ENCODE results near the gene SLX9. TPM values are rescaled to one million over a fixed set of nuclear protein-coding genes. Genes with fewer than 3 reads are reported as not detected.

Gene SLX9
- total and polyA plus RNA-seq, 2 experiments from 2014 or later, result 25.6 to 35.8 TPM

- H3K9me2 ChIP-seq (ENCODE audit: insufficient read depth), result no peaks in the 10 kb centered on the region
- H4K20me1 ChIP-seq (ENCODE audit: insufficient read depth), result no peaks in the 10 kb centered on the region
- no peak overlapping the region for H3K27ac ChIP-seq
- no peaks in the 10 kb centered on the region for H3K27me3 ChIP-seq (replicated peaks; ENCODE audit: insufficient read depth)
- in situ Hi-C loops (cut with MboI), result no loop called here
- H3K9me3 ChIP-seq (ENCODE audit: low read depth), result no peaks in the 10 kb centered on the region
- no peaks in the 10 kb centered on the region for H3F3A ChIP-seq (ENCODE audit: insufficient read depth)
- no peaks in the 10 kb centered on the region for H3K79me2 ChIP-seq (ENCODE audit: insufficient read depth)
- TF ChIP-seq EZH2 (IDR thresholded peaks at IDR 0.05; ENCODE audit: insufficient read depth, poor library complexity, severe bottlenecking) (no peak), EZH2phosphoT487 (IDR thresholded peaks at IDR 0.05; ENCODE audit: insufficient read depth, low read depth) (no peak)
- peaks cover 4% of the 10 kb centered on the region; the same call in 1 of the 2 replicates for H3K4me1 ChIP-seq (ENCODE audit: insufficient read depth)
- no peak overlapping the region for H3K4me3 ChIP-seq
- H3K36me3 ChIP-seq (ENCODE audit: low read depth), result no peaks in the 10 kb centered on the region
- H2AFZ ChIP-seq, result 0 out of 2 replicates have a peak overlapping the region, but pooled peaks have one; percentile 56
- DNase-seq, result no peak
- H3K9ac ChIP-seq, result no peak overlapping the region
- WGBS, 2 experiments (ENCODE audit: low coverage in 1 of 2, low lambda C conversion rate in 2 of 2, missing lambda C conversion rate in 2 of 2), result 48 to 54% methylated on average over 13 to 14 of the region's 14 CpGs
- H3K4me2 ChIP-seq (ENCODE audit: unreplicated experiment), result no peak overlapping the region
These were observed 63.7 kb downstream of the SLX9 start for GRCh38 chr21:45003331-45004058.

- H3K27ac ChIP-seq, result no peak overlapping the region
- H4K20me1 ChIP-seq (ENCODE audit: insufficient read depth), result no peaks in the 10 kb centered on the region
- H3K4me1 ChIP-seq (ENCODE audit: insufficient read depth), result peaks cover 4% of the 10 kb centered on the region; the same call in 1 of the 2 replicates
- no peak overlapping the region for H3K9ac ChIP-seq
- 73 to 82% methylated on average over 8 of the region's 8 CpGs for WGBS, 2 experiments (ENCODE audit: low coverage in 1 of 2, low lambda C conversion rate in 2 of 2, missing lambda C conversion rate in 2 of 2)
- no peaks in the 10 kb centered on the region for H3K27me3 ChIP-seq (replicated peaks; ENCODE audit: insufficient read depth)
- no peaks in the 10 kb centered on the region for H3F3A ChIP-seq (ENCODE audit: insufficient read depth)
- no peaks in the 10 kb centered on the region for H3K9me2 ChIP-seq (ENCODE audit: insufficient read depth)
- no peak for TF ChIP-seq EZH2phosphoT487 (IDR thresholded peaks at IDR 0.05; ENCODE audit: insufficient read depth, low read depth)
- TF ChIP-seq EZH2 (IDR thresholded peaks at IDR 0.05; ENCODE audit: insufficient read depth, poor library complexity, severe bottlenecking), result no peak
- 0 out of 2 replicates have a peak overlapping the region, but pooled peaks have one; percentile 56 for H2AFZ ChIP-seq
- no peak overlapping the region for H3K4me2 ChIP-seq (ENCODE audit: unreplicated experiment)
- no peak overlapping the region for H3K4me3 ChIP-seq
- no peaks in the 10 kb centered on the region for H3K9me3 ChIP-seq (ENCODE audit: low read depth)
- in situ Hi-C loops (cut with MboI), result no loop called here
- H3K79me2 ChIP-seq (ENCODE audit: insufficient read depth), result no peaks in the 10 kb centered on the region
- H3K36me3 ChIP-seq (ENCODE audit: low read depth), result no peaks in the 10 kb centered on the region
- no peak for DNase-seq
These were observed 64.2 kb downstream of the SLX9 start for GRCh38 chr21:45004059-45004422.

- Histone ChIP-seq H4K20me1 (ENCODE audit: insufficient read depth) (no peaks in the 10 kb centered on the region), H2AFZ (no peak overlapping the region), H3K4me3 (no peak overlapping the region), H3K4me2 (ENCODE audit: unreplicated experiment) (no peak overlapping the region), H3K79me2 (ENCODE audit: insufficient read depth) (no peaks in the 10 kb centered on the region), H3F3A (ENCODE audit: insufficient read depth) (0 out of 2 replicates have a peak, but pooled peaks cover 5% of the 10 kb centered on the region), H3K27me3 (replicated peaks; ENCODE audit: insufficient read depth) (no peaks in the 10 kb centered on the region), H3K27ac (no peak overlapping the region), H3K9ac (no peak overlapping the region), H3K4me1 (ENCODE audit: insufficient read depth) (peaks cover 4% of the 10 kb centered on the region; the same call in 1 of the 2 replicates), H3K9me3 (ENCODE audit: low read depth) (no peaks in the 10 kb centered on the region), H3K9me2 (ENCODE audit: insufficient read depth) (no peaks in the 10 kb centered on the region), H3K36me3 (ENCODE audit: low read depth) (no peaks in the 10 kb centered on the region)
- no peak for DNase-seq
- in situ Hi-C loops (cut with MboI), result no loop called here
- 84 to 85% methylated on average over 39 to 40 of the region's 40 CpGs for WGBS, 2 experiments (ENCODE audit: low coverage in 1 of 2, low lambda C conversion rate in 2 of 2, missing lambda C conversion rate in 2 of 2)
- TF ChIP-seq EZH2 (IDR thresholded peaks at IDR 0.05; ENCODE audit: insufficient read depth, poor library complexity, severe bottlenecking) (no peak), EZH2phosphoT487 (IDR thresholded peaks at IDR 0.05; ENCODE audit: insufficient read depth, low read depth) (no peak)
These were observed 64.8 kb downstream of the SLX9 start for GRCh38 chr21:45004481-45005247.

GRCh38 chr21:45006536-45007095, 66.8 kb downstream of the SLX9 start:
- Histone ChIP-seq H3K9ac (no peak overlapping the region), H4K20me1 (ENCODE audit: insufficient read depth) (no peaks in the 10 kb centered on the region), H3K9me3 (ENCODE audit: low read depth) (no peaks in the 10 kb centered on the region), H3K4me2 (ENCODE audit: unreplicated experiment) (no peak overlapping the region), H3K79me2 (ENCODE audit: insufficient read depth) (no peaks in the 10 kb centered on the region), H3K27me3 (replicated peaks; ENCODE audit: insufficient read depth) (no peaks in the 10 kb centered on the region), H2AFZ (no peak overlapping the region), H3K36me3 (ENCODE audit: low read depth) (no peaks in the 10 kb centered on the region), H3K9me2 (ENCODE audit: insufficient read depth) (no peaks in the 10 kb centered on the region), H3F3A (ENCODE audit: insufficient read depth) (peaks cover 13% of the 10 kb centered on the region; the same call in 1 of the 2 replicates), H3K4me1 (ENCODE audit: insufficient read depth) (peaks cover 5% of the 10 kb centered on the region), H3K4me3 (no peak overlapping the region), H3K27ac (no peak overlapping the region)
- TF ChIP-seq EZH2 (IDR thresholded peaks at IDR 0.05; ENCODE audit: insufficient read depth, poor library complexity, severe bottlenecking) (no peak), EZH2phosphoT487 (IDR thresholded peaks at IDR 0.05; ENCODE audit: insufficient read depth, low read depth) (no peak)
- WGBS, 2 experiments (ENCODE audit: low coverage in 1 of 2, low lambda C conversion rate in 2 of 2, missing lambda C conversion rate in 2 of 2), result 82 to 88% methylated on average over 9 of the region's 9 CpGs
- DNase-seq, result no peak
- in situ Hi-C loops (cut with MboI), result no loop called here

Measured in GM23248 (cell line).